Parathyroid adenoma (tissue), 2 donors: Measurements from ENCODE around the gene PLCB1.

Experiments used
- H2AFZ ChIP-seq: fragments of 300-600 bp; sonication (generic); one replicate; pipeline ENCODE4 v1.7.0; 2017; ENCODE audit warnings: antibody characterized with exemption, mild to moderate bottlenecking
- H3K27ac ChIP-seq: fragments of 300-600 bp; sonication (generic); one replicate; pipeline ENCODE4 v1.7.0; 2017
- H3K27me3 ChIP-seq: fragments of 300-600 bp; sonication (generic); one replicate; pipeline ENCODE4 v1.7.0; 2017; ENCODE audit warnings: low read length; ENCODE audit not compliant: control insufficient read depth, insufficient read depth
- H3K36me3 ChIP-seq: fragments of 300-600 bp; sonication (generic); one replicate; pipeline ENCODE4 v1.7.0; 2017; ENCODE audit warnings: low read length; ENCODE audit not compliant: control insufficient read depth, insufficient read depth
- H3K4me1 ChIP-seq: fragments of 300-600 bp; sonication (generic); one replicate; pipeline ENCODE4 v1.7.0; 2017; ENCODE audit warnings: control low read depth
- H3K4me2 ChIP-seq: fragments of 300-600 bp; sonication (generic); one replicate; pipeline ENCODE4 v1.7.0; 2017; ENCODE audit warnings: low read length
- H3K4me3 ChIP-seq: fragments of 300-600 bp; sonication (generic); one replicate; pipeline ENCODE4 v1.7.0; 2017; ENCODE audit warnings: low read depth, low read length
- H3K79me2 ChIP-seq: fragments of 300-600 bp; sonication (generic); one replicate; pipeline ENCODE4 v1.7.0; 2017; ENCODE audit warnings: control low read depth
- H3K9ac ChIP-seq: fragments of 300-600 bp; sonication (generic); one replicate; pipeline ENCODE4 v1.7.0; 2017; ENCODE audit warnings: mild to moderate bottlenecking
- H3K9me3 ChIP-seq: fragments of 300-600 bp; sonication (generic); one replicate; pipeline ENCODE4 v1.7.0; 2017; ENCODE audit warnings: low read length; ENCODE audit not compliant: control insufficient read depth
- CTCF ChIP-seq: fragments of 300-600 bp; sonication (generic); IDR thresholded peaks from one replicate; pipeline ENCODE4 v1.7.0; 2017; ENCODE audit warnings: antibody characterized with exemption, mild to moderate bottlenecking
- donor health status: primary hyperparathyroidism.

Gene PLCB1

GRCh38 chr20:8671370-8671961 is 539.4 kb downstream of the PLCB1 start:
- no peak overlapping the region for H3K4me3 ChIP-seq
- H2AFZ ChIP-seq = no peak overlapping the region
- no peaks in the 10 kb centered on the region for H3K79me2 ChIP-seq
- no peak for TF ChIP-seq CTCF
- peaks cover 4% of the 10 kb centered on the region for H3K4me1 ChIP-seq
- H3K27me3 ChIP-seq = no peaks in the 10 kb centered on the region
- no peak overlapping the region for H3K4me2 ChIP-seq
- H3K9ac ChIP-seq = no peak overlapping the region
- H3K9me3 ChIP-seq = no peaks in the 10 kb centered on the region
- H3K27ac ChIP-seq = no peak overlapping the region
- H3K36me3 ChIP-seq = no peaks in the 10 kb centered on the region

GRCh38 chr20:8673116-8673515 is 541.0 kb downstream of the PLCB1 start:
- Histone ChIP-seq H3K4me2 (no peak overlapping the region), H3K79me2 (no peaks in the 10 kb centered on the region), H3K36me3 (no peaks in the 10 kb centered on the region), H3K4me3 (no peak overlapping the region), H3K9me3 (no peaks in the 10 kb centered on the region), H3K27me3 (no peaks in the 10 kb centered on the region), H3K27ac (no peak overlapping the region), H2AFZ (no peak overlapping the region), H3K9ac (no peak overlapping the region), H3K4me1 (peaks cover 4% of the 10 kb centered on the region)
- no peak for TF ChIP-seq CTCF

- H3K4me2 ChIP-seq = no peak overlapping the region
Observed at GRCh38 chr20:8675896-8676295, 543.8 kb downstream of the PLCB1 start.

GRCh38 chr20:8678098-8678776 is 546.2 kb downstream of the PLCB1 start:
- no peak for TF ChIP-seq CTCF
- no peak overlapping the region for H3K27ac ChIP-seq
- peaks cover 4% of the 10 kb centered on the region for H3K4me1 ChIP-seq
- H3K4me2 ChIP-seq = no peak overlapping the region
- H3K9ac ChIP-seq = no peak overlapping the region
- no peaks in the 10 kb centered on the region for H3K79me2 ChIP-seq
- H3K9me3 ChIP-seq = no peaks in the 10 kb centered on the region
- H3K36me3 ChIP-seq = no peaks in the 10 kb centered on the region
- H2AFZ ChIP-seq = no peak overlapping the region
- H3K27me3 ChIP-seq = no peaks in the 10 kb centered on the region
- no peak overlapping the region for H3K4me3 ChIP-seq

More at GRCh38 chr20:8675896-8676295, 543.8 kb downstream of the PLCB1 start:
- Histone ChIP-seq H2AFZ (no peak overlapping the region), H3K4me1 (peaks cover 4% of the 10 kb centered on the region), H3K27me3 (no peaks in the 10 kb centered on the region), H3K36me3 (no peaks in the 10 kb centered on the region), H3K4me3 (no peak overlapping the region), H3K79me2 (no peaks in the 10 kb centered on the region), H3K9ac (no peak overlapping the region), H3K9me3 (no peaks in the 10 kb centered on the region), H3K27ac (no peak overlapping the region)
- TF ChIP-seq CTCF = no peak

- Histone ChIP-seq H3K4me3 (no peak overlapping the region), H3K27me3 (no peaks in the 10 kb centered on the region), H3K36me3 (no peaks in the 10 kb centered on the region), H2AFZ (no peak overlapping the region), H3K4me2 (no peak overlapping the region), H3K9ac (no peak overlapping the region), H3K4me1 (no peaks in the 10 kb centered on the region), H3K79me2 (no peaks in the 10 kb centered on the region), H3K27ac (no peak overlapping the region), H3K9me3 (no peaks in the 10 kb centered on the region)
- no peak for TF ChIP-seq CTCF
Observed at GRCh38 chr20:8689337-8689736, 557.3 kb downstream of the PLCB1 start.
